H1 (cell line): ENCODE measurements around the gene CPED1. TPM values are rescaled to one million over a fixed set of nuclear protein-coding genes. Genes with fewer than 3 reads are reported as not detected.

ENCODE experiments used
- CTCF ChIA-PET: fragments of 300-600 bp; sonication (Branson Sonifier 250); formaldehyde crosslinking; loops from one replicate; lab custom pipeline; 2021; ENCODE audit not compliant: partially characterized antibody; lab: Charles Lee
- POLR2A ChIA-PET: fragments of 300-600 bp; sonication (Branson Sonifier 250); formaldehyde crosslinking; loops from one replicate; lab custom pipeline; 2021; ENCODE audit warnings: inconsistent platforms; ENCODE audit not compliant: partially characterized antibody; lab: Charles Lee
- DNase-seq, 2 experiments: peaks; one replicate each; pipeline versions ENCODE4 v3.0.0 to v3.0.0-alpha.2; 2010 to 2022; ENCODE audit warnings: low spot score in 2 of 2, low read depth in 1 of 2, mixed read lengths in 1 of 2
- FAIRE-seq: peaks from 2 replicates; lab custom pipeline; 2011; peaks lifted over from hg19 to GRCh38; lab: Jason Lieb, UNC
- H2AFZ ChIP-seq: 2 replicates; pipeline ENCODE4 v1.8.1; 2012; ENCODE audit warnings: low read length, inconsistent platforms
- H2AK5ac ChIP-seq: 2 replicates; pipeline ENCODE4 v1.6.1; 2013; ENCODE audit warnings: low read depth, low read length
- H2BK120ac ChIP-seq: replicated peaks from 2 replicates; pipeline ENCODE3; 2013; ENCODE audit warnings: low read depth, low read length, inconsistent platforms
- H2BK12ac ChIP-seq: 2 replicates; pipeline ENCODE4 v1.6.1; 2013; ENCODE audit warnings: low read depth, low read length
- H2BK15ac ChIP-seq: 2 replicates; pipeline ENCODE4 v1.6.1; 2013; ENCODE audit warnings: low read length
- H2BK20ac ChIP-seq: 2 replicates; pipeline ENCODE4 v1.6.1; 2013; ENCODE audit warnings: low read length
- H2BK5ac ChIP-seq: 2 replicates; pipeline ENCODE4 v1.6.1; 2013; ENCODE audit warnings: low read depth, low read length
- H3K14ac ChIP-seq: 2 replicates; pipeline ENCODE4 v1.6.1; 2013; ENCODE audit warnings: inconsistent platforms; ENCODE audit not compliant: insufficient read length
- H3K18ac ChIP-seq: 2 replicates; pipeline ENCODE4 v1.6.1; 2013; ENCODE audit warnings: low read length; ENCODE audit errors: extremely low read depth
- H3K23ac ChIP-seq: 2 replicates; pipeline ENCODE4 v1.6.1; 2013; ENCODE audit warnings: inconsistent platforms; ENCODE audit not compliant: insufficient read length
- H3K23me2 ChIP-seq: 2 replicates; pipeline ENCODE4 v1.6.1; 2013; ENCODE audit warnings: low read depth, low read length
- H3K27ac ChIP-seq: 2 replicates; pipeline ENCODE4 v1.6.1; 2011; ENCODE audit warnings: low read depth, low read length, inconsistent platforms
- H3K27me3 ChIP-seq, 4 experiments: replicated peaks in 1 of 4; 1 replicate in 1 of 4; 2 replicates in 3 of 4; pipeline versions ENCODE4 v1.6.1 to v1.8.1; 2011 to 2013; ENCODE audit warnings: low read length in 3 of 4, mild to moderate bottlenecking in 3 of 4, inconsistent platforms in 2 of 4, mixed read lengths in 2 of 4, moderate library complexity in 1 of 4; ENCODE audit not compliant: control insufficient read depth in 3 of 4, insufficient read depth in 3 of 4; ENCODE audit errors: extremely low read depth in 1 of 4
- H3K36me3 ChIP-seq, 4 experiments: 2 replicates each; pipeline versions ENCODE4 v1.6.1 to v1.8.1; 2011 to 2013; ENCODE audit warnings: mild to moderate bottlenecking in 4 of 4, low read length in 3 of 4, moderate library complexity in 2 of 4, control low read depth in 1 of 4, inconsistent platforms in 1 of 4; ENCODE audit not compliant: insufficient read depth in 4 of 4, control insufficient read depth in 2 of 4
- H3K4ac ChIP-seq: replicated peaks from 2 replicates; pipeline ENCODE3; 2013; ENCODE audit warnings: low read length, low read depth, mixed read lengths, inconsistent platforms; ENCODE audit not compliant: insufficient read length
- H3K4me1 ChIP-seq, 4 experiments: replicated peaks in 1 of 4; 1 replicate in 1 of 4; 2 replicates in 3 of 4; pipeline versions ENCODE4 v1.6.1 to v1.8.1; 2011 to 2013; ENCODE audit warnings: low read length in 3 of 4, inconsistent platforms in 2 of 4, mixed read lengths in 1 of 4; ENCODE audit not compliant: insufficient read depth in 4 of 4, control insufficient read depth in 3 of 4
- H3K4me2 ChIP-seq, 2 experiments: 2 replicates each; pipeline versions ENCODE4 v1.6.1 to v1.8.1; 2011 to 2013; ENCODE audit warnings: low read depth in 2 of 2, low read length in 2 of 2, control low read depth in 1 of 2, inconsistent platforms in 1 of 2, mild to moderate bottlenecking in 1 of 2; ENCODE audit not compliant: insufficient read depth in 1 of 2
- H3K4me3 ChIP-seq, 4 experiments: fragments of 200-600, 300-600 bp in 1 of 4; sonication (generic), shearing (Covaris generic), sonication (Bioruptor Twin) in 1 of 4; 2 replicates each; pipeline versions ENCODE4 v1.5.1 to v1.8.1; 2011 to 2016; ENCODE audit warnings: low read length in 4 of 4, low read depth in 3 of 4, control low read depth in 2 of 4, inconsistent platforms in 2 of 4, mild to moderate bottlenecking in 2 of 4, mixed read lengths in 1 of 4, moderate library complexity in 1 of 4; ENCODE audit not compliant: insufficient read depth in 2 of 4; ENCODE audit errors: extremely low read depth in 1 of 4
- H3K56ac ChIP-seq: replicated peaks from 2 replicates; pipeline ENCODE3; 2013; ENCODE audit warnings: low read depth, mild to moderate bottlenecking, mixed read lengths, low read length, inconsistent platforms; ENCODE audit not compliant: insufficient read length
- H3K79me1 ChIP-seq: 2 replicates; pipeline ENCODE4 v1.6.1; 2013; ENCODE audit warnings: low read depth, low read length, control low read depth
- H3K79me2 ChIP-seq, 2 experiments: 2 replicates each; pipeline versions ENCODE4 v1.6.1 to v1.8.1; 2012 to 2013; ENCODE audit warnings: low read length in 2 of 2, mild to moderate bottlenecking in 2 of 2, inconsistent platforms in 1 of 2; ENCODE audit not compliant: insufficient read depth in 2 of 2, control insufficient read depth in 1 of 2
- H3K9ac ChIP-seq, 4 experiments: replicated peaks in 1 of 4; 1 replicate in 1 of 4; 2 replicates in 3 of 4; pipeline versions ENCODE4 v1.6.1 to v1.8.1; 2011 to 2013; ENCODE audit warnings: low read depth in 3 of 4, low read length in 3 of 4, control low read depth in 2 of 4, mild to moderate bottlenecking in 2 of 4, moderate library complexity in 2 of 4, inconsistent platforms in 1 of 4; ENCODE audit errors: extremely low read depth in 1 of 4
- H3K9me3 ChIP-seq, 2 experiments: 2 replicates each; pipeline versions ENCODE4 v1.6.1 to v1.8.1; 2012 to 2013; ENCODE audit warnings: mild to moderate bottlenecking in 2 of 2, moderate library complexity in 2 of 2, control low read depth in 1 of 2, inconsistent platforms in 1 of 2, low read depth in 1 of 2, low read length in 1 of 2, mixed read lengths in 1 of 2; ENCODE audit not compliant: insufficient read depth in 2 of 2
- H4K20me1 ChIP-seq, 2 experiments: replicated peaks in 1 of 2; 2 replicates each; pipeline versions ENCODE3 to v1.8.1; 2011 to 2013; ENCODE audit warnings: inconsistent platforms in 2 of 2, low read length in 2 of 2, mild to moderate bottlenecking in 1 of 2; ENCODE audit not compliant: insufficient read depth in 2 of 2, control insufficient read depth in 1 of 2
- H4K5ac ChIP-seq: 2 replicates; pipeline ENCODE4 v1.6.1; 2013; ENCODE audit warnings: low read length, low read depth, mixed read lengths, inconsistent platforms; ENCODE audit not compliant: insufficient read length
- H4K8ac ChIP-seq: 2 replicates; pipeline ENCODE4 v1.8.0; 2013; ENCODE audit warnings: mild to moderate bottlenecking, moderate library complexity, low read length, inconsistent platforms; ENCODE audit not compliant: insufficient read depth; ENCODE audit errors: extremely low read depth
- H4K91ac ChIP-seq: replicated peaks from 2 replicates; pipeline ENCODE3; 2013; ENCODE audit warnings: low read length, mixed read lengths, inconsistent platforms; ENCODE audit not compliant: insufficient read length
- KDM1A ChIP-seq: fragments of 200-600, 300-600 bp; sonication (generic); IDR thresholded peaks from 2 replicates; pipeline ENCODE4 v1.7.1; 2016; ENCODE audit warnings: mild to moderate bottlenecking, low read length, borderline replicate concordance
- SP2 ChIP-seq: IDR thresholded peaks from 2 replicates; pipeline ENCODE4 v1.6.1; 2012; ENCODE audit warnings: mild to moderate bottlenecking, low read length, inconsistent platforms
- WGBS, 2 experiments: shearing (Covaris generic) in 1 of 2; methylation state at CpG; one replicate each; pipeline versions ENCODE4 v1.1.6 to v1.1.7; 2013 to 2015; ENCODE audit warnings: low lambda C conversion rate in 2 of 2, mixed read lengths in 2 of 2, inconsistent platforms in 1 of 2, low coverage in 1 of 2, missing lambda C conversion rate in 1 of 2; ENCODE audit not compliant: insufficient replicate concordance in 2 of 2, insufficient coverage in 1 of 2, insufficient read length in 1 of 2; ENCODE audit errors: extremely low coverage in 1 of 2, missing lambda C conversion rate in 1 of 2; 5-methylcytosine and 5-hydroxymethylcytosine counted together
- polyA plus RNA-seq, 7 experiments: library from polyadenylated mRNA; depleted of rRNA in 3 of 7; stranded (reverse) in 5 of 7; unstranded in 2 of 7; fragments of >200 nt in 5 of 7; fragments of 200-250 nt in 2 of 7; gene quantifications; 1 replicate in 5 of 7; 2 replicates in 1 of 7; 4 replicates in 1 of 7; pipeline versions ENCODE4 v1.2.1 to v1.2.3, GENCODE V29; 2011 to 2013; ENCODE audit warnings: missing spikeins in 2 of 7, mixed read lengths in 2 of 7
- total RNA-seq: library from RNA; stranded (reverse); fragmentation: NEBNext Ultra II Directional; extraction: Animal tissue kit (Norgen Biotek cat#: 25700); gene quantifications from 2 replicates; pipeline ENCODE4 v1.2.1, GENCODE V29; 2021
- TF ChIP-seq, protein P1 (sequence below): IDR thresholded peaks from 2 replicates; pipeline ENCODE4 v1.6.1; 2011; ENCODE audit warnings: low read depth, mild to moderate bottlenecking, low read length; ENCODE audit not compliant: insufficient read depth

Gene CPED1
- total and polyA plus RNA-seq, 2 of the 8 experiments (the other 6 are each of a cell fraction or from before 2014, with no cell fraction given) = 0.08 to 0.39 TPM

DNA sequence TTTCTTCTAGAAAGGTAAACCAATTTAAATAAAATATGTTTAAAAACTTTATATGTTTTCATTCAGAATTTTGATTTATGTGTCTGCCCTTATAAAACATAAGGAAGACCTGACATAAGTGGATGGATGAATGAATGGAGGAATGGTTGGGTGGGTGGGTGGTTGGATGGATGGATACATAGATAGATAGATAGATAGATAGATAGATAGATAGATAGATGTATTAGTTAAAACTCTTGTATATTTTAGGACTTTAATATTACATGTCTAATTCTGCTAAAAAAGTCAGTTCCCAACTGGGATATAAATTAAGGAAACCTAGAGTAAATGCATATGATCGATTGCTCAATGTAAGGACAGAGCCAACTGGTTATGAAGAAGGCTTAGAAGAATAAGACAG is 184.0 kb downstream of the CPED1 start:
- CTCF ChIA-PET = no interaction called here
- no peak overlapping the region for H3K27ac ChIP-seq
- no peak overlapping the region for H3K9ac ChIP-seq

More for the DNA sequence above, 184.0 kb downstream of the CPED1 start:
- POLR2A ChIA-PET = no interaction called here
- DNase-seq = no peak
- Histone ChIP-seq H2BK120ac (no peak overlapping the region), H3K23me2 (no peaks in the 10 kb centered on the region; the same call in 1 of the 2 replicates), H3K27me3 (no peaks in the 10 kb centered on the region), H2BK20ac (no peak overlapping the region), H2BK5ac (no peak overlapping the region), H4K20me1 (no peaks in the 10 kb centered on the region), H4K5ac (no peak overlapping the region), H4K91ac (no peak overlapping the region), H3K56ac (peak overlapping the region; percentile 56), H2AFZ (no peak overlapping the region), H3K18ac (no peak overlapping the region), H3K4me2 (no peak overlapping the region), H3K79me1 (no peaks in the 10 kb centered on the region), H3K79me2 (no peaks in the 10 kb centered on the region), H4K8ac (no peak overlapping the region), H2BK15ac (no peak overlapping the region), H3K36me3 (no peaks in the 10 kb centered on the region), H3K23ac (no peak overlapping the region), H3K9me3 (no peaks in the 10 kb centered on the region), H3K4ac (no peak overlapping the region), H2BK12ac (no peak overlapping the region), H3K4me3 (no peak overlapping the region), H2AK5ac (no peak overlapping the region), H3K14ac (no peak overlapping the region), H3K4me1 (no peaks in the 10 kb centered on the region)
- TF ChIP-seq SP2 (no peak), KDM1A (no peak)
- TF ChIP-seq, protein P1, sequence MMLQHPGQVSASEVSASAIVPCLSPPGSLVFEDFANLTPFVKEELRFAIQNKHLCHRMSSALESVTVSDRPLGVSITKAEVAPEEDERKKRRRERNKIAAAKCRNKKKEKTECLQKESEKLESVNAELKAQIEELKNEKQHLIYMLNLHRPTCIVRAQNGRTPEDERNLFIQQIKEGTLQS = no peak
- WGBS, 2 experiments = 95% methylated on average over 1 of the region's 1 CpG; no CpG with 5 or more reads in 1 of the 2 experiments
- FAIRE-seq = no peak
